SK-N-SH treated with all-trans-retinoic acid at 6 μM for 48 hours (cell line): ENCODE results near the gene BCL2L14.

Source experiments
- ATAC-seq: fragments of 200-7000 bp; cut with Tn5 transposase; 3 replicates; pipeline ENCODE4 v1.9.1; 2020; ENCODE audit warnings: mild to moderate bottlenecking, moderate library complexity
- ARNTL ChIP-seq: fragments of 450-650 bp; formaldehyde crosslinking; IDR thresholded peaks from 2 replicates; pipeline ENCODE4 v1.5.0; 2020; ENCODE audit warnings: low read depth, mild to moderate bottlenecking, moderate library complexity, borderline replicate concordance
- BACH2 ChIP-seq: fragments of 250-450 bp; sonication (Bioruptor Pico); IDR thresholded peaks from 2 replicates; pipeline ENCODE4 v1.9.0; 2021; ENCODE audit warnings: mild to moderate bottlenecking, borderline replicate concordance
- CREB5 ChIP-seq: fragments of 250-450 bp; sonication (Bioruptor Pico); IDR thresholded peaks from 2 replicates; pipeline ENCODE4 v1.5.1; 2020; ENCODE audit warnings: low read depth, mild to moderate bottlenecking, moderate library complexity
- CSDC2 ChIP-seq: fragments of 250-450 bp; sonication (Bioruptor Pico); IDR thresholded peaks from 2 replicates; pipeline ENCODE4 v1.5.0; 2020; ENCODE audit warnings: mild to moderate bottlenecking, moderate library complexity
- CSRNP3 ChIP-seq: fragments of 250-450 bp; sonication (Bioruptor Pico); IDR thresholded peaks from 2 replicates; pipeline ENCODE4 v1.5.1; 2021; ENCODE audit warnings: mild to moderate bottlenecking, moderate library complexity
- ESRRG ChIP-seq: fragments of 250-450 bp; sonication (Bioruptor Pico); IDR thresholded peaks from 2 replicates; pipeline ENCODE4 v1.6.1; 2021; ENCODE audit warnings: mild to moderate bottlenecking
- GLIS3 ChIP-seq: fragments of 250-450 bp; sonication (Bioruptor Pico); IDR thresholded peaks from 2 replicates; pipeline ENCODE4 v1.5.0; 2020; ENCODE audit warnings: mild to moderate bottlenecking, moderate library complexity
- ISL1 ChIP-seq: fragments of 250-450 bp; sonication (Bioruptor Pico); IDR thresholded peaks from 2 replicates; pipeline ENCODE4 v2.1.2; 2022; ENCODE audit warnings: mild to moderate bottlenecking, moderate library complexity
- OSR1 ChIP-seq: fragments of 250-450 bp; sonication (Bioruptor Pico); IDR thresholded peaks from 2 replicates; pipeline ENCODE4 v1.8.0; 2022; ENCODE audit warnings: moderate library complexity, mild to moderate bottlenecking, inconsistent platforms
- POU6F1 ChIP-seq: fragments of 250-450 bp; sonication (Bioruptor Pico); IDR thresholded peaks from 2 replicates; pipeline ENCODE4 v1.8.0; 2021; ENCODE audit warnings: low read depth, mild to moderate bottlenecking, moderate library complexity, borderline replicate concordance
- PPARA ChIP-seq: fragments of 250-450 bp; sonication (Bioruptor Pico); IDR thresholded peaks from 2 replicates; pipeline ENCODE4 v1.5.0; 2020; ENCODE audit warnings: mild to moderate bottlenecking, borderline replicate concordance
- RARB ChIP-seq: fragments of 250-450 bp; sonication (Bioruptor Pico); IDR thresholded peaks from 2 replicates; pipeline ENCODE4 v1.8.0; 2021; ENCODE audit warnings: mild to moderate bottlenecking, moderate library complexity
- SNAI2 ChIP-seq: fragments of 250-450 bp; sonication (Bioruptor Pico); IDR thresholded peaks from 2 replicates; pipeline ENCODE4 v1.5.0; 2020; ENCODE audit warnings: mild to moderate bottlenecking, moderate library complexity
- TCF4 ChIP-seq: fragments of 250-450 bp; sonication (Bioruptor Pico); IDR thresholded peaks from 2 replicates; pipeline ENCODE4 v1.8.0; 2021; ENCODE audit warnings: mild to moderate bottlenecking, moderate library complexity, borderline replicate concordance
- TSHZ2 ChIP-seq: fragments of 250-450 bp; sonication (Bioruptor Pico); IDR thresholded peaks from 2 replicates; pipeline ENCODE4 v1.5.0; 2020; ENCODE audit warnings: mild to moderate bottlenecking, moderate library complexity
- ZC3H10 ChIP-seq: fragments of 250-450 bp; sonication (Bioruptor Pico); IDR thresholded peaks from 2 replicates; pipeline ENCODE4 v1.5.1; 2021; ENCODE audit warnings: mild to moderate bottlenecking, moderate library complexity
- ZFP3 ChIP-seq: fragments of 250-450 bp; sonication (Bioruptor Pico); IDR thresholded peaks from 2 replicates; pipeline ENCODE4 v1.5.0; 2020; ENCODE audit warnings: mild to moderate bottlenecking, moderate library complexity
- ZFP30 ChIP-seq: fragments of 450-650 bp; formaldehyde crosslinking; IDR thresholded peaks from 2 replicates; pipeline ENCODE4 v1.5.0; 2022; ENCODE audit warnings: mild to moderate bottlenecking, moderate library complexity
- ZNF565 ChIP-seq: fragments of 450-650 bp; formaldehyde crosslinking; conservative IDR thresholded peaks from 2 replicates; pipeline ENCODE4 v1.5.0; 2020; ENCODE audit warnings: low read depth, mild to moderate bottlenecking, moderate library complexity
- ZNF70 ChIP-seq: fragments of 450-650 bp; formaldehyde crosslinking; IDR thresholded peaks from 2 replicates; pipeline ENCODE4 v1.5.0; 2020; ENCODE audit warnings: mild to moderate bottlenecking, moderate library complexity
- ZNF8 ChIP-seq: fragments of 450-650 bp; formaldehyde crosslinking; IDR thresholded peaks from 2 replicates; pipeline ENCODE4 v1.5.0; 2020; ENCODE audit warnings: mild to moderate bottlenecking, moderate library complexity
- TF ChIP-seq, protein P1 (sequence below): fragments of 250-450 bp; sonication (Bioruptor Pico); IDR thresholded peaks from 2 replicates; pipeline ENCODE4 v1.8.0; 2020; ENCODE audit warnings: mild to moderate bottlenecking, moderate library complexity, borderline replicate concordance

Gene BCL2L14

DNA sequence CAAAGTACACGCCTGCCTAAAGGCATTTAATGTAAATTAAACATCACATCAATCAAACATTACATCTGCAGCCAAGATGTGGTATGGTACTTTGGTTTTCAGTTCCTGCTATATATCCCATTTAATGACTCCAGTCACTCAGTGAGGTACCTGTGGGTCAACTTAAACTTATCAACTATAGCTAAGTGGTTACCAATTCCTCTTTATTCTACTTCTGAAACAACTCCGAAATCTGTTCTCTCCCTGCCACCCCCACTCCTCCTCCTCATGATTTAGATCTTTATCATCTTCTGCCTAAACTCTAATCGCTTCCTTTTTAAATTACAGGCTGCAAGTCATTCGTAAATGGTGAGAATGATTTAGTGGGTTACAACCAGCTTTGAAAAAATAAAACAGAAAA is 57.9 kb downstream of the BCL2L14 start:
- no peak for TF ChIP-seq ARNTL
- TF ChIP-seq BACH2 (CRISPR knock-in tag), result no peak
- no peak for TF ChIP-seq ZFP3
- TF ChIP-seq OSR1, result no peak
- no peak for TF ChIP-seq CSRNP3 (CRISPR knock-in tag)
- no peak for TF ChIP-seq ISL1 (CRISPR knock-in tag)
- TF ChIP-seq RARB, result no peak
- TF ChIP-seq CREB5 (CRISPR knock-in tag), result no peak
- no peak for TF ChIP-seq CSDC2 (CRISPR knock-in tag)
- TF ChIP-seq GLIS3 (CRISPR knock-in tag), result no peak
- TF ChIP-seq TCF4 (CRISPR knock-in tag), result no peak
- no peak for TF ChIP-seq TSHZ2 (CRISPR knock-in tag)
- TF ChIP-seq ESRRG, result no peak
- no peak for TF ChIP-seq ZNF8 (CRISPR knock-in tag)
- TF ChIP-seq POU6F1, result no peak
- no peak for ATAC-seq

- TF ChIP-seq ZNF8 (CRISPR knock-in tag) (no peak), CSRNP3 (CRISPR knock-in tag) (no peak), RARB (no peak), GLIS3 (CRISPR knock-in tag) (no peak), ZFP3 (no peak), ZC3H10 (CRISPR knock-in tag) (no peak), TSHZ2 (CRISPR knock-in tag) (no peak), CSDC2 (CRISPR knock-in tag) (no peak), ZFP30 (CRISPR knock-in tag) (no peak), ISL1 (CRISPR knock-in tag) (no peak), ZNF565 (CRISPR knock-in tag) (no peak), ZNF70 (CRISPR knock-in tag) (no peak), POU6F1 (no peak), SNAI2 (CRISPR knock-in tag) (no peak), PPARA (no peak), CREB5 (CRISPR knock-in tag) (no peak), ESRRG (no peak)
- TF ChIP-seq, protein P1, sequence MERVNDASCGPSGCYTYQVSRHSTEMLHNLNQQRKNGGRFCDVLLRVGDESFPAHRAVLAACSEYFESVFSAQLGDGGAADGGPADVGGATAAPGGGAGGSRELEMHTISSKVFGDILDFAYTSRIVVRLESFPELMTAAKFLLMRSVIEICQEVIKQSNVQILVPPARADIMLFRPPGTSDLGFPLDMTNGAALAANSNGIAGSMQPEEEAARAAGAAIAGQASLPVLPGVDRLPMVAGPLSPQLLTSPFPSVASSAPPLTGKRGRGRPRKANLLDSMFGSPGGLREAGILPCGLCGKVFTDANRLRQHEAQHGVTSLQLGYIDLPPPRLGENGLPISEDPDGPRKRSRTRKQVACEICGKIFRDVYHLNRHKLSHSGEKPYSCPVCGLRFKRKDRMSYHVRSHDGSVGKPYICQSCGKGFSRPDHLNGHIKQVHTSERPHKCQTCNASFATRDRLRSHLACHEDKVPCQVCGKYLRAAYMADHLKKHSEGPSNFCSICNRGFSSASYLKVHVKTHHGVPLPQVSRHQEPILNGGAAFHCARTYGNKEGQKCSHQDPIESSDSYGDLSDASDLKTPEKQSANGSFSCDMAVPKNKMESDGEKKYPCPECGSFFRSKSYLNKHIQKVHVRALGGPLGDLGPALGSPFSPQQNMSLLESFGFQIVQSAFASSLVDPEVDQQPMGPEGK, result no peak
- ATAC-seq, result no peak
Measured at GRCh38 chr12:12133259-12133658, 62.5 kb downstream of the BCL2L14 start.
